NAMALWA (cell line): ENCODE measurements around the gene AQP12B.
"Not testable (repeated sequence)": the region's sequence is repeated elsewhere in the genome, so short reads cannot be mapped to it uniquely, and the experiment has no call there.

ENCODE experiments used
- DNase-seq: peaks from one replicate; pipeline ENCODE4 v3.0.0-alpha.2; 2015; ENCODE audit warnings: low spot score

Gene AQP12B

DNA sequence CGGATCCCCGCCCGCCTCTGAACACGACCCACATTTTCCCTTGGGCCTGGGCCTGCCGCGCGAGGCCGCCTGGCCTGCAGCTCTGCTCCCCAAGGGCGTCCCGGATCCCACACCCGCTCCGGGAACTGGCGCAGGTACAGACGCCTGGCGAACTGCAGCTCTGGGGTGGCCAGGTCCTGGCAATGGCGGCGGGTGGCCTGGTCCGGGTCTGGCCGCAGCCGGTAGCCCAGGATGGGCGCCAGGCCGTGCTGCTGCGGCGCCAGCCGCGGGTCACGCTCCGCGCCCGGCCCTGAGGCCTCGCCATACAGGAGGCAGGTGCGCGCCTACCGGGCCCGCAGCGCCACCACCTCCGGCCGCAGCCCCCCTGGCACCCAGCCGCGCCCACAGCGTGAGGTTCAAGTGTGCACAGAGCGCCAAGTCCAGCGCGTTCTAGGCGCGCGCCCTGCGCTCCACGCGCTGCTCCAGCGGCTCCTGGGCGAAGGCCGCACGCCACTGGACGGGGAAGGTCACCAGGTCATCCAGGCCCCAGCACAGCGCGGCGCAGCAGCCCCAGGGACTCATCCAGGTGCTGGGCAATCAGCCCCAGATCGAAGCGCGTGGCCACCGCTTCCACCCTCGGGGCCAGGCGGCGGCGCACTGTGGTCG, 18.5 kb upstream of the AQP12B start:
- no peak for DNase-seq

DNA sequence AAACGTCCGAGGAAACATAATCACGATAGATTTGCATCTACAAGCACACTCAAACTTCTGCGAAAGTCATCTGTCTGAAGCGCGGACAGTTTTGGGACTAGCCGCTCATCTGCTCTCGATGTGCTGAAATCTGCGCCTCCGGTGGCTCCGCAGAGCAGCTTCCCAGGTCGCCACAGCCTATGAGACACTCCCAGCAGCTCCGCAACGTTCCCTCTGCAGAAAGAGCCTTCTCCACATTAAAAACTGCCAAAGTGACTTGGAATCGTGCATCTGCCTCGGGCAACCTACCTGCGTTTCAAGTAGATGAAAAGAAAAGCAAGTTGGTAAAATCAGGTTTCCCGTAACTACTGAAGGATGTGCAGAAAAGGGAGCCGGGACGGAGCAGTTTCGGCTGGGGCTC, 17.9 kb upstream of the AQP12B start:
- DNase-seq: not testable (repeated sequence)

DNA sequence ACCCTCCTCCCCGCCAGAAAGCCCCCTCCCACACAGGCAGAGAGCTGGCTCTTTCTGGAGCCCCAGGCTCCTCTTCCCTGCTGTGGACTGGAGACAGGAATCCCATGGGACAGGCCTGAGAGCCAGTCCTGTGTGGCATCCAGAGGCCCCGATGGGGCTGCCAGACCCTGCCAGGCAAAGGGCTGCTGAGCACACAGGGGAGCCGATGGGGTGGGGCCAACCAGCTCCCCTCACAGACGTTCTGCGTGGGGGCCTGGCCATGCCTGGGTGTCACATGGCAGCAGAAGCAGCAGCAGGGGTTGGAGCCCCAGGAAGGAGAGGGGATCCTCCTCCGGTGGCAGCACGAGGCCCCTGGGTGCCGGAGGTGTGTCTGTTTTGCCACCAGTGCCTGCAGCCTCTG, 17.1 kb upstream of the AQP12B start:
- not testable (repeated sequence) for DNase-seq

DNA sequence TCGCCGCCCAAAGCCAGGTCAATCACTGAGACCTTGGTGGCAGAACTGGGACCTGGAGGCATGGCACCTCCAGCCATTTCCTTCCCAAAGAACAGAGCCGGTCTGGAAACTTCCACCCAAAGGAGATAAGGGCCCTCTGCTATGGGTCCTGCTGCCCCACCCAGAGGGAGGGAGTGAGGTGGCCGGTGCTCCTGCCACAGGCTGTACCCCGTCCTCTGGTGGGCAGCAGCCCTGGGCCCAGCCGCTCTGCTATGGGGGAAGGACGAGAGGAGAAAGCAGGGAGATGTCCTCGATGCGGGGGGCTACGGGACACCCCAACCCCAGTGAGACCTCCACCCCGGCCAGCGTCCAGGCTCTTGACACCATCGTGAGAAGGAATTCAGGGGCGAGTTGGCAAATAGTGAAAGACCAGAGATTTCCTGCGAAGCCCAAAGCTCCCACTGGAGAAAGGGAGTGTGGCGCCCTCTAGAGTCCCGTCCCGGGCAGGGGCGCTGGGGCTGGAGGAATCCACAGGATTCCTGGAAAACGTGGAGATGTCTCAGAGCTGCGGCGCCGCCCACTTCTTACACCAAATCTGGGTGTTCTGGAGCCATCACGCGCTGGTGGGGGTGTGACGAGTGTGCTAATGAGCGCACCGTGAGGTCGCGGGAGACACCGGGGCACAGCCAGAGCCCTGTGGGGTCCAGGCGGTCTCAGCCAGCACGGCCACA, 16.3 kb upstream of the AQP12B start:
- DNase-seq: not testable (repeated sequence)

DNA sequence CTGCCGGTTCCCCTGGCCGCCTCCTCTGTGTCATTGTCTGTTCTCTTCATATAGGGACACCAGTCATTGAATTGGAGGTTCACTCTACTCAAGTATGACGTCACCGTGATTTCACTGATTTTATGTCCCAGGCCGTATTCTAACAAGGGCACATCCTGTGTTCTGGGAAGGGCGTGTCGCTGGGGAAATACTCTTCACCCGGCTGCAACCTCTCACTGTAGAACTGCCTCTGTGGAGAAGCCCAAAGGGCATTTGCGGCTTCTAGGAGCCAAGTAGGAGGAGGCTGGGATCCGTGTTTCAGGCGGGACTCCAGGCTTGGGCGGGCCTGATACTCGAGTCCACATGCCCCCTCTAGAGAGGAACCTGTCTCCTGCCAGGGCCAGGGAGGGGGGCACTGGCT, 13.8 kb upstream of the AQP12B start:
- not testable (repeated sequence) for DNase-seq

DNA sequence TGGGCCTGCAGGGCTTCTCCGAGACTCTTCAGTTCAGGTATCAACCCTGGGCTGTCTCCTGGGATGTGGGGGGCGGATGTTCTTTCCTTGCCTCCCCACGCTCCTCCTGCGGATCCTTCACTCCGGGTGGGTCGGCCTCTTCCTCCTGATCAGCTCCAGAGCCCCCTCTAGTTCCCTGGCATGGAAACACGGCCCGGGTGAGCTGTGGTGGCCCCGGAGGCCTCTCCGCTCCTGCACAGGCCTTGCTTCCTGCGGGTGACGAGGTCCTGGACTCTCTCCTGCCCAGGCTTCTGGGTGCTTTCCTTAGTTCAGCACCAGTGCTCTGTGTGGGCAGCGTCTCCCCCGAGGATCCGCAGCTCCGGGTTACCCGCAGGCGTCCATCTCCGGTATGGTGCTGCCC, 12.9 kb upstream of the AQP12B start:
- not testable (repeated sequence) for DNase-seq

DNA sequence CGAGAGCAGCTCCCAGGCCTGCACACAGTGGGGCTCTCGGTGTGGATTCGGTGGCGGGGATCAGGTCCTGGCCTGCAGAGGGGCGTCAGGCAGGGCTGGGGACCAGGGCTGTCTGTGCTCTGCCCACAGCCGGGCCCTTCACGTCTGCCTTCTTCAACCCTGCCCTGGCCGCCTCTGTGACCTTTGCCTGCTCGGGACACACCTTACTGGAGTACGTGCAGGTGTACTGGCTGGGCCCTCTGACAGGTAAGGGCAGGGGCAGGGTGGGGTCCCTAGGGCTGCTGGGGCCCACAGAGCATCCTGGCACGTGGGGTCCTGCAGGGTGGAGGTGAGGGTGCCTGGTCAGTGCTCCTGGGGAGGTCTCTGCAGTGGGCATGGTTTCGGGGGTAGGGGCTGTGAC, 11.6 kb upstream of the AQP12B start:
- DNase-seq: not testable (repeated sequence)

DNA sequence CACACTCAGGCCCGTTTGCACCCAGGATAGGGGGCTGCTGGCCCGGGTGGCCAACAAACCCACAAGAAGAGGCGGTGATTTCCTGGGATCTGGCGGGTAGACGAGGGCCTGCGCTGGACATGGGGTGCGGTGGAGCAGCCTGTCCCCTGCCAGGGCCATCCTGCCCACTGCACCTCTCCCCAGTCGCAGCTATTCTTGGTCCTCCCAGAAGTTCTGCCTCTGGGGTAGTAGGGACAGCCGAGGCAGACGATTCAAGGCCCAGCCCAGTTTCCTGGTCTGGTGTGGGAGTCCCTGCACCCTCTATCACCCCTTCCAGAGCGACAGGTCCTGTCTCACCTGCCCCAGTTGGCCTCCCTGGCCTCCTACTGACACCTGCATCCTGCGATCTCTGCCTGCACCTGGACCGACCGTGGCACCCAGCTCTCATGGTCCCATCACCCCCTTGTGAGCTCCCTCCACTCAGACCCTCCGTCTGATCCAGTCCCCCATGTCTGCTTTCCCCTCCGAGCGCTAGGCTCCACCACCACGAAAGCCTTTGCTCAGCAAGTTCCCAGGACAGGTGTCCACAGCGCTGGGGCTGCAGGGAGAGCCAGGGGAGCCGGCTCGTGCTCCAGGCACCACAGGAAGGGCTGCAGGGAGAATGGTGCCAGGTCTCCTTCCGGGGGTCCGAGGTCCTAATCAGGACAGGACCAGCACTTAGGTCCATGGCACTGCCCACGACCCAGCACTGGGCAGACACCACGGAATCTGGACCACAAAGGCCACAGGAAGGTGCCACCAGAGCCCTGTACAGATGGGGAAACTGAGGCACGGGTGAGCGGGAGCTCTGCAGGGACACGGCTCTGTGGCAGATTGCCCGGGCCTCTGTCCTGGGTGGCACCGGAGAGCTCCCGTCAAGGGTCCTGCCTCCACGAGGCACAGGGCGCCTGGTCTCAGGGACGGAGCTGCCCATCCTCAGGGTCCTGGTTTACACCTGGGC, 10.2 kb upstream of the AQP12B start:
- not testable (repeated sequence) for DNase-seq

DNA sequence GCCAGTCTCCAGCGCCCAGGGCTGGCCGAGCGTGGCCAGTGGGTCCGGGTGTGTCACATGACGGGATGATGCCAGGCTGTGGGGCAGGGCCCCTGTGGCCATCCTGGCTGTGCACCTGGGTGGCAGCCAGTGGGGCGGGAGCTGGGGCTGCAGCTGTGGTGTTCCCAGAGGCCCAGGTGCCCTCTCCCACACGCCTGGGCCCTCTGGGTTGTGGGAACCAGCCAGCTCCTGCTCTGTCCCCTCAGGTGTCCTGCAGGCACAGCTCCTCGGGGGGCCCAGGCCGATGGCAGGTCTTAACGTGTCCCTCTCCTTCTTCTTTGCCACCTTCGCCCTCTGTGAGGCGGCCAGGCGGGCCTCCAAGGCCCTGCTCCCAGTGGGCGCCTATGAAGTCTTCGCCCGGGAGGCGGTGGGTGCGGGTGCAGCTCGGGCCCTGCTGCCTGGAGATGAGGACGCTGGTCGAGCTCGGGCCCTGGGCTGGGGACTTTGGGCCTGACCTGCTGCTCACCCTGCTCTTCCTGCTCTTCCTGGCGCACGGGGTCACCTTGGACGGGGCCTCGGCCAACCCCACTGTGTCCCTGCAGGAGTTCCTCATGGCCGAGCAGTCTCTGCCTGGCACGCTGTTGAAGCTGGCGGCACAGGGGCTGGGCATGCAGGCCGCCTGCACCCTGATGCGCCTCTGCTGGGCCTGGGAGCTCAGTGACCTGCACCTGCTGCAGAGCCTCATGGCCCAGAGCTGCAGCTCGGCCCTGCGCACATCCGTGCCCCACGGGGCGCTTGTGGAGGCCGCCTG, 9.1 kb upstream of the AQP12B start, which contains the start of gene AQP12A:
Gene AQP12A (plus strand): TSS at position 236 of the 790 bp plus-strand sequence. CDS start 48 bp downstream, at position 284.
- DNase-seq: not testable (repeated sequence)

DNA sequence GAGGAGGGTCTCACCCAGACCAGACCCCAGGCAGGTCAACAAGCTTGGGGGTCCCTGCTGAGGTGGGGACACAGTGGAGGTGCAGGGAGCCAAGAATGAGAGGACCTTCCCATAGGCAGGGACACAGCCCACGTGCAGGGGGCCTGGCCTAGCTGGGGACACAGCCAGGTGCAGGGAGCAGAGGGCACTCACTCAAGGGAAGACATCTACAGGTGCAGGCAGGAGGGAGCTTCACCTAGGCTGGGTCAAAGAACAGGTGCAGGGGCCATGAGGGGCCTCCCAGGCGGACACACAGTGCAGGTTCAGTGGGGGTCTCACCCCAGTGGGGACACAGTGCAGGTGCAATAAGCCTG, 8.4 kb upstream of the AQP12B start:
- not testable (repeated sequence) for DNase-seq

DNA sequence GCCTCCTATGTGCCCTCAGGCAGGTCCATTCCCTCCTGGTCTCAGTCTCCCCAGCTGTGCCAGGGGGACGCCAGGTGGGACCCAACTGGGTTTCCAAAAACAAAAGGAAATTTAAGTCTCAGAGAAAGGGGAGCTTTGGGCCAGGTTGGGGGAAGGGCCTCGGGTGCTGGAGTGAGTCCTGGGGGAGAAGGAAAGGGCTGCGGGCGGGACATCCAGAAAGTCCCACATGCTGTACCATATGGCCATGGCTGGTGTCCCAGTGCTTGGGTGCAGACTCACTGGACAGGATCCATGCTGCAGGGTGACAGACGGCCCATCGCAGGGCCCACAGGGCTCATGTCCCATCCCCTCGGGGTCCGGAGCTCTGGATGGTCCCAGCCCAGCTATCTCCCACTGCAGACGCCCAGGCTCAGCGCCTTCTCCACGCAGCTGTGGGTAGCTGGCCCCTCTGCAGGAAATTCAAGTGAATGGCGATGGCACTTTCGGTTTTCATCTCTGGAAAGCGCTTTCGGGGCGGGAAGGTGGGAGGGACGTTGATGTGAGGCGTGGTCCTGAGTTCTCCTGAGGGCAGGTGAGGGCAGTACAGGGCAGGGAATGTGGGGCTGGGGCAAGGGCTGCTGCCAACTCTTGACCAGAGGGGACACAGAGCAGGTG, 7.9 kb upstream of the AQP12B start:
- DNase-seq: not testable (repeated sequence)

DNA sequence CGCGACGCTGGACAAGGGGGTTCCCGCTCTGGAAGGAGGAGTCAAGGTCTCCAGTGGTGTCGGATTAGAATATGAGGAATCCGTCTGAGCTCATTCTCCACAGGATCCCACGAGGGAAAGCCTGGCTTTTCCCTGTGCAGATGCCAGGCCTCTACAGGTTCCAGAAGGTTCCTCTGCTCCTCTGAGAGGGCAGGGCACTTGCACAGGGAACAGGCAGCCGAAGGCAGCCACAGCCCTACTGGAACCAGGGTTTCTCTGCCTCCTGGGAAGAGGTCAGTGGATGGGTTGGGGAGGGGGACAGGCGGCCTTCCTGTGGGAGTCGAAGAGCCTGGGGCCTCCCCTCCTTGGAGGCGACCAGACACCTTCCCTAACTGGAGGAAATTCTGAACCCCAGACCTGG, 7.3 kb upstream of the AQP12B start:
- no peak for DNase-seq

DNA sequence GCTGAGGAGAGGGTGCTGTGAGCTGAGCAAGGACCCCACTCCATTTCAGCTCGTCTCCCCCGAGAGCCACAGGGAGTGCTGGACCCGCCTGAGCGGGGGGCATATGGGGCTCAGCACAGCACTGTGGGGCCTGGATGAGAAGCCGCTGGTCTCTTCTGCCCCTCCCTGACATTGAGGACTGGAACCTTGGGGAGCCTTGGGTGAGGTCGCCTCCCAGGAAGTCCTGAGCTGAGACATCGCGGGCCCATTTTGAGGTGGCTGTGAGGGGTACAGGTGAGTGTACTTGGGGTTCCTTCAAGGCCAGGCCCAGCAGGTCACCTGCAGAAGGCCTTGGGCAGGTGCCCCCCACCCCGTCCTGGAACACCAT, 5.9 kb upstream of the AQP12B start:
- DNase-seq: no peak

DNA sequence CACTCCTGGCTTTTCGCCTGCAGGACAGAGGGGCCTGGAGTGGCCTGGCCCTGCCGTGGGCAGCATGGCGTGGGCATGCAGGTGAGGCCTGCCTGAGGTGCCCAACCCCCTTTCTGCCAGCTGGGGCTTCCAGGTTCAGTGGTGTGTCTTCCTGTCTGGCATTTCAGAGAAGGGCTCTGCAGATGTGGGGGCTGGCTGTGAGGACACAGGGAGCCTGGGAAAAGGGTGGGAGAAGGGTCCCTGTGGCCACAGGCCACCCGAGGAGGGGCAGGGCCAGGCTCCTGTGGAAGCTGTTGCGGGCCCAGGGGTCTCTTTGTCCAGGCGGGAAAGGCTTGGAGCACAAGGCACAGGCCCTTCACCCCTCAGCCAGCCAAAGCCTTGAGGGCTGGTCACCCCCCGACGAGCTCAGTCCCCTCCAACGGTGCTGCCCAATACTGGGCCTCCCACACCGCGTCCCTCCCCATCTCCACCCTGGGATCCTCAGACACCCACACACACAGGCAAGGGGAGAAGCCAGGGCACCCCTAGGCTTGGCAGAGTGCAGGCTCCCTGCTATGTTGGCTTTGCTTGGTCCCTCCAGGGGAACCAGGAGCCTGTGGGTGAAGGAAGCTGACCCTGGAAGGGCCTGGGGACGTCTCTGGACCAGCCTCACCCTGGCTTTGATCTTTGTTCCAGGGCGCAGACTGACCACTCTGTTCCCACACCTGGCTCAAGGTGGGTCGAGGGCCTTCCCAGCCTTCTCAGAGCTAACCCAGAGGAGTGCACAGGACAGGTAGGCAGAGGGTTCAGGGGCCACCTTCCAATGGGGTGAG, 5.3 kb upstream of the AQP12B start:
- DNase-seq: no peak

DNA sequence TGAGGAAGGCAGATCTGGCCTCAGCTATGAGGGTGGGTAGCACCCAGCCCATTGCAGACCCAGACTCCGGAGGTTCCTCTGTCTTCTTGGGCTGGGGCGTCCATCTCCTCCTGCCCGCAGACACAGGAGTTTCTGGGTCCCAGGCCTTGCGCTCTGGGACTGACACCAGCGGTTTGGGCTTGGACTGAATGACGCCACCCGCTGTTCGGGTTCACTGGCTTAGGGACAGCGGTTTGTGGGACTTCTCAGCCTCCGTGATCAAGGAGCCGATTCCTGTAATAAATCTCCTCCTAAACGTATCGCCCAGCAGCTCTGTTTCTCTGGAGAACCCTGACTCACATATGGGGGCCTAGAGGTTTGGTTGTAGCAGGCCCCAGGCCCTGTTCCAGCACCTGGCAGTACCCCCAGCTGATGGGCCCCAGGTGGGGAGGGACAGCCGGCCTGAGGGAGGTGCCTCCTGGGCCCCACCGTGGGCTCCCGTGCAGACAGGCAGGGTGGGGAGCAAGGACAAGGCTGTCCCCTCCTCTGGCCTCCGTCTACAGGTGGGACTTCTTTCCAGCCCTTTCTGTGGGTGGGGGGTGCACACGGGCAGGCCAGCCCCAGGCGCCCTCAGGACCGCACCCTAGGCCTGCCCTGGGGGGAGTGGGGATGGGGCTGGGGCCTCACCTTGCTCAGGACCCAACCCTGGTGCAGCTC, 4.5 kb upstream of the AQP12B start:
- no peak for DNase-seq

DNA sequence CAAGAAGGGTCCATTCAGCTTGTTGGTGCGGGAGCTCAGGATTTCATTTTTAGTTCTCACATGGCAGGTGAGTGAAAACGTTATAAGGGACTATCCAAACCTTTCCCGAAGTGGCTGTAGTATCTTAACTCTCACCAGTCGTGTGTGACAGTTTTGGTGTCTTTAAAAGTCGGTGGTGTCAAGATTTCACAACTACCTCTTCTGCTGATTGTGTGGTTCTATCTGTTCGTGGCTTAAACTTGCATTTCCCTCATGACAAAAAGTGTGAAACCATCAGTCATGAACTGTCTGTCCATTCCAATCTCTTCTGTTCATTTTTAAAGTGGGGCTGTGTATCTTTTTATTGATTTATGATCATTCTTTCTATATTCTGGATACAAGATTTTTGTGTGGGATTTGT, 3.8 kb upstream of the AQP12B start:
- no peak for DNase-seq

DNA sequence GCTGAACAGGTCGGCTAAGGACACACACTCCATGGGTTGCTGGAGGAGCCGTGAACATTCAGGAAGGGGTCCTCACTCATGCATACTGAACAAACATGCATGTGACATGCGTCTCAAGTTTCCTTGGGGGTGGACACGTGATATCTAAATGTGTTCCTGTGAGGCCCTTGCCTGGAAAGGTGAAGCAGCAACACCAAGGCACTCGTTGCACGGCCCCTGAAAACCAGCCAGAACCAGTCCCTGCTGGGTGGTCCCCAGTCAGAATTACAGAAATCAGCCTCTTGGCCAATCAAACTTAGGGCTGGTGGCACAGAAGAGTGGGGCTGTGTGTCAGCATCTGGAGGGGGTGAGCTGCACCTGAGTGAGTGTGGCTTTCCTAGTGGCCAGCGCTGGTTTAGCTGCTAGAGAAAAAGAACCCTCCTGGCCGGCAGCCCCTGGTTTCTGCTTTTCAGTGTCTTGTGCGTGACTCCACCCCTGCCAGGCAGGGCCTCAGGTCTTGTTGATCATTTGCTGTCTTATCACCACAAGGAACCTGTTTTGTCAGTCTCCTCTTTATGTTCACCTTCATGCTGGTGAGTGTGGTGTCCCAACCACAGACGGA, 3.2 kb upstream of the AQP12B start:
- peak; percentile 17 for DNase-seq

DNA sequence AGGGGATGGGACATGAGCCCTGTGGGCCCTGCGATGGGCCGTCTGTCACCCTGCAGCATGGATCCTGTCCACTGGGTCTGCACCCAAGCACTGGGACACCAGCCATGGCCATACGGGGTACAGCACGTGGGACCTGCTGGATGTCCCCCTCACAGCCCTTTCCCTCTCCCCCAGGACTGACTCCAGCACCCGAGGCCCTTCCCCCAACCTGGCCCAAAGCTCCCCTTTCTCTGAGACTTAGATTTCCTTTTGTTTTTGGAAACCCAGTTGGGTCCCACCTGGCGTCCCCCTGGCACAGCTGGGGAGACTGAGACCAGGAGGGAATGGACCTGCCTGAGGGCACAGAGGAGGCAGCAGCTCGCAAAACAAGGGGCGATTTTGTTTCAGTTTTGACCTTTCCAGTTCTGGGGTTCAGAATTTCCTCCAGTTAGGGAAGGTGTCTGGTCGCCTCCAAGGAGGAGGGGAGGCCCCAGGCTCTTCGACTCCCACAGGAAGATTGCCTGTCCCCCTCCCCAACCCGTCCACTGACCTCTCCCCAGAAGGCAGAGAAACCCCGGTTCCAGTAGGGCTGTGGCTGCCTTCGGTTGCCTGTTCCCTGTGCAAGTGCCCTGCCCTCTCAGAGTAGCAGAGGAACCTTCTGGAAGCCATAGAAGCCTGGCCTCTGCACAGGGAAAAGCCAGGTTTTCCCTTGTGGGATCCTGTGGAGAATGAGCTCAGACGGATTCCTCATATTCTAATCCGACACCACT, 1.5 kb upstream of the AQP12B start:
- not testable (repeated sequence) for DNase-seq
